CD4-positive, alpha-beta T cell treated with Interleukin-10 for 1 hour (primary cell): ENCODE results near the gene COX8A.
"Not testable (repeated sequence)": the region's sequence is repeated elsewhere in the genome, so short reads cannot be mapped to it uniquely, and the experiment has no call there.

ENCODE experiments used
- DNase-seq: peaks from one replicate; pipeline ENCODE4 v3.0.0-alpha.2; 2020

The COX8A gene, protein sequence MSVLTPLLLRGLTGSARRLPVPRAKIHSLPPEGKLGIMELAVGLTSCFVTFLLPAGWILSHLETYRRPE

DNA sequence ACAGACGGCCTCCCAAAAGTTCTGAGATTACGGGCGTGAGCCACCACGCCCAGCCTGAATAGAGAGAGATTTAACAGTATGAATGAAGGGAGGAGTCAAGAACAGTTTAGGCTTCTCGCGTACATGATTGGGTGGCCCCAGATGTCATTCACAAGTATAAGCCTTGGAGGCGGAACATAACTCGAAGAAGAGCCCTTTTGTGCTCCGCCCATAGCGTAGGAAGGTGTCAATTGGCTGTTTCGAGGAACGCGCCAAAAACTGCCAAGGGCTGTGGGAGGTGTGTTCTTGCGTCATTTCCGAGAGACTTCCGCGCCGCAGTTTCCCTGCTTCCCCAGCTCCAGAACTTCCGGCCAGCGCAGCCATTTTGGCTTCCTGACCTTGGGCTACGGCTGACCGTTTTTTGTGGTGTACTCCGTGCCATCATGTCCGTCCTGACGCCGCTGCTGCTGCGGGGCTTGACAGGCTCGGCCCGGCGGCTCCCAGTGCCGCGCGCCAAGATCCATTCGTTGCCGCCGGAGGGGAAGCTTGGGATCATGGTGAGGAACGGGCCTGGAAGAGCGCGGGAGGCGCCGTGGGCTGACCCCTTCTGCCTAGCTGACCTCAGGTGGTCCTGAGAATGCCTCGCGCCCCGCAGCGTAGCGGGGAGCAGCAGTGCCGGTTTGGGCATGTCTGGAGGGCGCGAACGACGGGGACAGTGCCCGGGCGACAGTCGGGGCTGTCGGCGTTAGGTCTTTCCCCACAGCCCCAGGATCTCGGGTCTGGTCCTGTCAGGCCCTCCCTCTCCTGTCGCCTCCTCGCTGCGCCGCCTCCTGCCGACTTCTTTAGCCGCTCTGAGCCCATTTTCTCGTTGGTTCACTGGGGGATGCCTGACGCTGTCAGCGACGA is at the start of gene COX8A:
TSS of gene COX8A (plus strand) at position 362 of the 885 bp plus-strand sequence. CDS start at position 423, 61 bp downstream.
- peak; percentile 99 for DNase-seq

DNA sequence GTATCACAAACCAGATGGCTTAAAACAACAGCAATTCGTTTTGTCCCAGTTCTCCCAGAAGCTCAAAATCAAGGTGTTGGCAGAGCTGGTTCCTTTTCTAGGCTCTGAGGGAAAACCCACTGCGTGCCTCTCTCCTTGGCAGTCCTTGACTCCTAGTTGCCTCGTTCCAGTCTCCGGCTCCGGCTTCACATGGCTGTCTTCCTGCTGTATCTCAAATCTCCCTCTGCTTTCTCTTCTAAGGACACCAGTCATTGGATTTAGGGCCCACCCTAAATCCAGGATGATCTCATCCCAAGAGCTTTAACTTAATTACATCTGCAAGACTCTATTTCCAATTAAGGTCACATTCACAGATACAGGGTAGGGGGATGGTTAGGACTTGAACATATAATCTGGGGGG is 44.8 kb upstream of the COX8A start:
- DNase-seq: no peak

DNA sequence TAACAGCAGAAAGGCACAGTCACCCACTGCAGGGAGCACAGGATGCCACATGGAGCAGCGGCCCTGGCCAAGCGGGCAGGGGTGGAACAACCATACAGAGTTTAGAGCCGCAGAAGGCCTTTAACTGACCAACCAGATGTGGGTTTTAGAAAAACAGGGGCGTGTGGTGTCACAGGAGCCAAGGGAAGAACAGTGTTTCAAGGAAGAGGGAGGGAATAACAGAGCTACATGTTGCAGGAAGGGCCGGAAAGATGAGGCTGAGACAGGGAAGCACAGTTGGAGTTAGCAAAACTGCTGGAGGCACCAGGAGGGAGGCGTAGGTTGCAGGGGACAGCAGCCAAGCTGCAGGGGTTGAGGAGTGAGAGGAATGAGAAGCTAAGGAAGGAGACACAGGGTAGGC is 43.4 kb upstream of the COX8A start:
- DNase-seq: no peak

DNA sequence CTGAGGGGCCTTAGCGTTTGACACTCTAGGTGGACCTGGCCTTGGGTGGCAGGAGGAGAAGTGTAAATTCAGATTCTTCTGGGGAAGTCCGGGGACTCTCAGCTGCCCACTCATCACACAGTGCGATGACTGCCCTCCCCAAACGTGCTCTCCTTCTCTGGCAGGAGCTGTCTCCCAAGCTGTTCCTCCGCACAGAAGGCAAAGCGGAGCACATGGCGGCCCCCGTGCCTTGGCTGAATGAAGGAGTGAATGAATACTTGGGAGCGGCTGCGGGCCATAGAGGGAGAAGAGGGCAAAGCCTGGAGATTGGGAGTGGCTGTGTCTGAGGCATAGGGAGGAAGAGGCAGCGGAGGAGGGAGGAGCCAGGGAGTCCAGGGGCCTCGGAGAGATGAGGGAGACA is 42.5 kb upstream of the COX8A start:
- no peak for DNase-seq

DNA sequence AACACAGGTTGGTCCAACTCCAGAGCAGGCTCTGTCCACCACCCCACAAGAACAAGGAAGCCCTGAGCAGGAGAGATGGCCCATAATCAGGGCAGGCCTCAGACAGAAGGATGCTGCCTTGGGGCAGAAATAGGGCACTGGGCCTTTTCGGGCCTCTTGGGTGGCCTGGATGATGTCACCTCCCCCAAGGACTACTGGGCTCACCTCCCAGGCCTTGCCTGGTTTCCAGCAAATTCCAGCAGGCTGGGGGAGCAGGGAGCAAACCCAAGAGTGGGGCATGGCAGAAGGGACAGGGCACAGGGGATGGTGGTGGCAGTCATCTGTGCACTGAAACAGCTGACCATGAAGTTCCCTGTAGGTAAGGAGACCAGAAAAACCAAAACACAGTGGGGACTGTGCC is 41.0 kb upstream of the COX8A start:
- DNase-seq: no peak

DNA sequence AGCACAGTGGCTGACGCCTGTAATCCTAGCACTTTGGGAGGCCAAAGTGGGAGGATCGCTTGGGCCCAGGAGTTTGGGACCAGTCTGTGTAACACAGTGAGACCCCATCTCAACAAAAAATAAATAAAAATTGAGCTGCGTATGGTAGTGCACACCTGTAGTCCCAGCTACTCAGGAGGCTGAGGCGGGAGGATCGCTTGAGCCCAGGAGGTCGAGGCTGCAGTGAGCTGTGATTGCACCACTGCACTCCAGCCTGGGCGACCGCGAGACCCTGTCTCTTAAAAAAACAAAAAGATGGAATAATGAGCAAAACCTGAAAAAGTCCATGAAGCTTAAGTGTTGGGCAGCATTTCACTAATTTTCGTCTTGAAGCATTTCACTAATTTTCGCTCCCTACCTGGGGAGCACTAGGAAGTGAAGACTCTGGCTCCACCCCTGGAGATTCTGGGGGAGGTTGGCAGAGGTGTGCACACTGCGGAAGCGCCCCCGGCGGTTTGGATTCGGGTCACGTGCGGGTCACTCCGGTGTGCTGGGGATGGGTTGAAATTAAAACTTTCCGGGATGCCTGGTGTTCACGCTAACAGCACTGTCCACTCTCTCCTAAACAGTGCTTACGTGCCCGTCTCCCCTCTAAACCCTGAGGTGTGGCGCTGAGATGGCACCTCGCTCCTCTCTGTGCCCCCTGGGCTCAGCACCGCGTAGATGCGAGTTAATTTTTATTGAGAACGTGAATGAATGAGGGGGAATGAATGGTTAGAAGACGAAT is 36.5 kb upstream of the COX8A start:
- peak; percentile 21 for DNase-seq

DNA sequence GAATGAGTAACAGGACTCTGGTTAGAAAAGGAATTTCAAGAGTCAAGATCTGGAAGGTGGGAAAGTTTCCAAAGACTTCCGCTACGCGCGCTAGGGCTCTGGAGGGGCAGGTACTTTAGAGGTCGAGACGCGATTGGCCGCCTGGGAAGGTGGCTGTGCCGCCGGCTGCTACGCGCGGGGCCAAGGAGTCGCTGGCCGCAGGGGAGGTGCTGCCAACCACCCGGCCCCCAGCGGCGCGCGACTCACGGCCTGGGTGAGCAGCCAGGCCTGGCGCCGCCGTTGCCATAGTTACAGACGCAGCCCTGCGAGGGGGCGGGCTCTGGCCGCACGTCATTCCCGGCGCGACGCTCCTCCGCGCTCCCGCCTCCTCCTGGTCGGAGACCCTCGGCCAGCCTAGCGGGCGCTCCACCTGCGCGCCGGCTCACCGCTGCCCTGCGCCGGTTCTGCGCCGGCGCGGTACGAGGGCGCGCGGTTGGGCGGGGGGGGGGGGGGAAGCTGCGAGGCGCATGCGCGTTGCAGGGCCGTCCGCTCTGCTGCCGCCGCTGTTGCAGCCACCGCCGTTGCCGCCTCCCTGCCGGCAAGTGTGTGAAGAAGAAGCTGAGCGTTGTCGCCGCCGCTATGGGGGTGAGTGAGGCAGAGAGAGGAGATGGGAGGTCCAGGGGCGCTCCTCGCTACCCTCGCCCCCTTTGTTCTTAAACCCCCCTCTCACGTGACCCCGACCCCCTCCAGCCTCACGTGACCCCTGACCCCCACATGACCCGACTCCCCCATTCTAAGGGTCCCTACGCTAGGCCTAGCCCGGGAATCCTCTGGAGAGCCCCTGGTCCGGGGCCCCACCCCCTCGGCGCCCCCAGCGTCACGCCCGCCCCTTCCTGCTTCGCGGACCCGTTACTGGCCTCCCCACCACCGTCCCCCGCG is 35.7 kb upstream of the COX8A start, which contains the start of gene NAA40:
TSS of gene NAA40 (plus strand) at position 524 of the 918 bp plus-strand sequence. CDS start at position 619, 95 bp downstream.
- DNase-seq: peak; percentile 94

DNA sequence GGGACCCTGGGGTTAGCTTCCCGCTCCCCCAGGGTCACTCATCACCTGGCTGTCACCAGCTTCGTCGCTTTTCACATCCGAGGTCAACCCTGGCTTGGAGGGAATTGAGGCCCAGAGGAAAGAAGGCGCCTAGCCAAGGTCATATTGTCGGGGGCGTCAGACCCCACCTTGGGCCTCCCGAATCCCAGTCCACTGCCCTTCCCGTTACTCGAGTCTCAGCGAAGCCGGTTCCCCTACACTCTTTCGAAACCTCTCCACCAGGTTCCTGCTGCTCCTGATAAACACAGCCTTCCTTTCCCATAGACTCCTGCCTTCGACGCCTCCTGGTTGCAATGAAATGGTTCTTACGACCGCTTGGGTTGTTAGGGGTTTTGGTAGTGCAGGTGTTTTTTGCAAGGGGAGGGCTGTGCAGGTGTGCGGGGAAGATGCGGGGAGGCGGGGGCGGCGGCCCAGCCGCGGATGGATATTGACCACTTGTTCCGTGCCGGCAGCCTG is 35.0 kb upstream of the COX8A start:
- no peak for DNase-seq

DNA sequence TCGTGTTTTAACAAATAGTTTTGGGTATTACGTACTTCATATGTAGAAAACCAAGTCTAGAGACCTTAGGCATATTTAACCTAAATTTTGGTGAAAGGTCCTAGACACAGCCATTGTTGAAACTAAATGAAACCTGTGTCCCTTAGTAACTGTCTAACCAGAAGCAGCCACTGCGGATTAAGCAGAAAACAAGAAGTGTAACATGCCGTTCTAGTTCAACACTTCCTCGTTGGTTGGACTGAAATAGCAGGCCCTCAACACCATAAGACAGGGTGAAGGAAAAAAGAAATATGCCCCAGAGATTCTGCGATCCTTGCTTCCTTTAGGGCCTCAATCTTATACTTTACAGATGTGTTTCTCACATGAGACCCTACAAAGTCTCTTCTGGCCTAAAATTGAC is 33.6 kb upstream of the COX8A start:
- DNase-seq: no peak

DNA sequence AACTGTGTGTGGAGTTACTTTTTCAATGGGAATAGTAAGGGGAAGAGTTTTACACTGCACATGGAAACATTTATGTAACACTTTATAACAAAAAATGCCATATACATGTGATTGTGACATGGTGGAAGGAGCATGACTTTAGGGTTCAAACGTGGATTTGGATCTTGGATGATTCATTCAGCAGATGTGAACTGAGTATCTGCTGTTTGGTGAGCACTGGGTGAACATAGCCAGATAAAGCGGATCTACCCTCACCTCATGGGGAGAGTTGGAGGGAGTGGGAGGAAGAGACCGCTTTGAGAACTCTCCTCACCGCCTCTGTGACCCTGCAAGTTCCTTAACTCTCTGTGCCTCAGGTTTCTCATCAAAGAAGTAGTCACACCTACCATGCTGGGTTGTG is 32.5 kb upstream of the COX8A start:
- DNase-seq: no peak

DNA sequence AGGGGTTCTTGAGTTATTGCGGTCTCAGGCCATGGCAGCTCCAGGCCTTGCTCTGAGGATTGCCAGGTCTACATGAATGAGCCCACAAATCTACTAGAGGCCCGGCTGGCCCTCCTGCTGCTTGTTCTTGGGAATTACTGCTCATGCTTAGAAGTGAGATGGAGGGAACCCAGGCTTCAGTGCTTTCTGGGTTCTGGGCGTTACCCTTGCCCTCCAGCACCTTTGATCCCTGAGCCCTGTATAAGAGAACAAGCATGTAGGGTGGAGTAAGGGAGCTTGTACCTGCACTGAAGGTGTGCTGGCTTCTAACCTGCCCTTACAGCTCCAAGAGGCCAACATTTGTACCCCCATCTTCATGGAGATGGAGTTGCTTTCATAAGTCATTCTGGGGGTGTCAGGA is 31.6 kb upstream of the COX8A start:
- DNase-seq: no peak

DNA sequence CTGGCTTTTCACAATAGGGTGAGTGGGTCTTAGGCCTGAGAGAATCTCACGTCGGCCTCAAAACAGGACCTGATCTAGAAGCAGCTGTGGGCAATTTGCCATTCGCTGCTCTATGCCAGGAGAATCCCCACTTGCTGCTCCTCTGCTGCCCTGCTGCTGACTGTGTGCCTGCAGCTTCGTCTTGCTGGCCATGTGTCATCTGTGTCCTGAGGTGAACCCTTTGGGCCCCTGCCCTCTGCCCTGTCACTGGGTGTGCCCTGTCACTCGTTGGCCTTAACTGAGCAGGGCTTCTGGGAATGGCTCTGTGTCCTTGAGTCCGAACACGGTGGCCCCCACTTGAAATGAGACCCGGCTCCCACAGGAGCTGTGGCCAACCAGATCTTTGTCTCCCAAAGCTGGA is 29.4 kb upstream of the COX8A start:
- DNase-seq: no peak

DNA sequence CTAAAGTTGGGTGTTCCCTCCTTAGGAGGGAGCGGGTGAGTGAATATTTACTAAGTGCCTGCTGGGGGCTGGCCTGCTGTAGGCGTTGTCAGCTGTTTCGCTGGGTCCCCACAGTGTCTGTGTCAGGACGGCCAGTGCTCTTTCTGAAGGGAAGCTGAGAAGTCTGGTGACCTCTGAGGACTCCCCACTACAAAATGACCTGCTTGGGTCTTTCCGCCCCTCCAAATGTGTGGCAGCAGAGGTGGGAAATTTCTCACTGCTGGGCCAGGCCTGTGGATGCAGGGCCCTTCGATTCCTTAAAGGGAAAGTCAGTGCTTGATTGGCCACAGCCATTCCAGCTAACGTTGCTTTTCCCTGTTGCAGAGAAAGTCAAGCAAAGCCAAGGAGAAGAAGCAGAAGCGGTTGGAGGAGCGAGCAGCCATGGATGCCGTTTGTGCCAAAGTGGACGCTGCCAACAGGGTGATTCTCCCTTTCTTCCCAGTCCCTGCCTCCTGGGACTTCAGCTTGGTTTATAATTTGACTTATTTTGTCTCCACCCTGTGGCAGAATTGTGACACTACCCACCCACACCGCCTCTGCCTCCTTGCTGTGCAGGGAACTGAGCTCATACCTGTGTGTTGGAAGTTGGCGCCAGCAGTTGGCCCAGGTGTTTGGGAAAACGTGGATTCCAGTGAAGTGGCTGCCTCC is 28.8 kb upstream of the COX8A start:
- peak; percentile 65 for DNase-seq

DNA sequence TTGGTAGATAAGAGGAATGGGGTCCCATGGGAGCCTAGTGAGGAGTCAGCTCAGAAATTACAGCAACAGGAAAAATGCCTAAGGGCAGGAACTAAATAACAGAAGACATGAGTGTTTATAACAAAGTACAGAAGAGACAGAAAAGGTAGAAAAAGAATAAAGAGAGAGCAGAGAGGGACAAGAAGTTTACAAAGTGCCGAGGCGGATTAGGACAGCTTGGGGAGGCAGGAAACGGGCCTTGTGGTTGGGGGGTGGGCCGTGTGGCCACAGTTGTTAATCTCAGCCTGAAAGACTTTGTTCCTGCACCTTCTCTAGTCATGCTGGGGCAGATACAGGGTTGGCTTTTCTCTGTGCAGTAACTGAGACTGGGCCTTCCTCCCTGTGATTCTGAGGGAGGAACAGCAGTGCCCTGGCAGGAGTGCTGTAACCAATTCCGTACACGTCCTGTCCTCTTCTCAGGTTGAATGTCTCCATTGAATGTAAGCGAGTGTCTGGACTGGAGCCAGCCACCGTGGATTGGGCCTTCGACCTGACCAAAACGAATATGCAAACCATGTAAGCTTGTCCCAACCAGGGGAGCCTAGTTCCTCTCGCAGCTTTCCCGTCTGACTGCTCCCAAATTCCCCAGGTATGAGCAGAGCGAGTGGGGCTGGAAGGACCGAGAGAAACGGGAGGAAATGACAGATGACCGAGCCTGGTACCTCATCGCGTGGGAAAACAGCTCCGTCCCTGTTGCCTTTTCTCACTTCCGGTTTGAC is 22.5 kb upstream of the COX8A start:
- peak; percentile 46 for DNase-seq

DNA sequence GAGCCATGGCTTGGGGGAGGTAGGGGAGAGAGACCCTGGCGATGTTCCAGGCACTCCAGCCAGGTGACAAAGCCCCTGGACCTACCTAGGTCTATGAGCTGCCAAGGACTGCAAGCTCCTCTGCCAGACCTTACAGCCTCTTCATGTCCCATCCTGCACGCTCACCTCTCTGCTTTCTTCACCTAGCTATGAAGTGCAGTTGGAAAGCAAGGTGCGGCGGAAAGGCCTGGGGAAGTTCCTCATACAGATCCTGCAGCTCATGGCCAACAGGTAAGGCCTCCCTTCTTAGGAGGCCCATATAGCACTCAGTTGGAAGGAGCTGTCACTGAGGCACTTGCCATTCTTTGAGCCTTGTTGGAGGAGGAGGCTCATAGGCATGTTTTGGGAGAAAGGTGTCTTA is 21.9 kb upstream of the COX8A start:
- no peak for DNase-seq

DNA sequence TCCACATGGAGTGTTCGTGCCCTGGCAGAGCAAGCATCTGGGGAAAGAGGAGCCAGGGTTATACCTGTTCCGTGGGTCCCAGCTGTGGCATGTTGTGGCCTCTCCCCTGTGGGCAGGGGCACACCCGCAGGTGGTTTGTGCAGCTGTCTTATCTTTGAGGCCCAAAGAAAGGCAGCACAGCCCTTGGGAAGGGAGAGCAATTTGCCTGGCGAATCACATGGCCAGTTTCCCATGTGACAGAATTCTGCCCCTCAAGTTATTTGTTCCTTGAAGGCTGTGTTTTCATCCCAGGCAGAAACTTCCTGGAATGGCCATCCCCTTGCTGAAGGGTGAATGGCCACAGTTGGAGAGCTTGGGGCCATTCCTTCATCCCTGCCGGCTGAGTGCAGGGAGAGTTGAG is 16.4 kb upstream of the COX8A start:
- no peak for DNase-seq

DNA sequence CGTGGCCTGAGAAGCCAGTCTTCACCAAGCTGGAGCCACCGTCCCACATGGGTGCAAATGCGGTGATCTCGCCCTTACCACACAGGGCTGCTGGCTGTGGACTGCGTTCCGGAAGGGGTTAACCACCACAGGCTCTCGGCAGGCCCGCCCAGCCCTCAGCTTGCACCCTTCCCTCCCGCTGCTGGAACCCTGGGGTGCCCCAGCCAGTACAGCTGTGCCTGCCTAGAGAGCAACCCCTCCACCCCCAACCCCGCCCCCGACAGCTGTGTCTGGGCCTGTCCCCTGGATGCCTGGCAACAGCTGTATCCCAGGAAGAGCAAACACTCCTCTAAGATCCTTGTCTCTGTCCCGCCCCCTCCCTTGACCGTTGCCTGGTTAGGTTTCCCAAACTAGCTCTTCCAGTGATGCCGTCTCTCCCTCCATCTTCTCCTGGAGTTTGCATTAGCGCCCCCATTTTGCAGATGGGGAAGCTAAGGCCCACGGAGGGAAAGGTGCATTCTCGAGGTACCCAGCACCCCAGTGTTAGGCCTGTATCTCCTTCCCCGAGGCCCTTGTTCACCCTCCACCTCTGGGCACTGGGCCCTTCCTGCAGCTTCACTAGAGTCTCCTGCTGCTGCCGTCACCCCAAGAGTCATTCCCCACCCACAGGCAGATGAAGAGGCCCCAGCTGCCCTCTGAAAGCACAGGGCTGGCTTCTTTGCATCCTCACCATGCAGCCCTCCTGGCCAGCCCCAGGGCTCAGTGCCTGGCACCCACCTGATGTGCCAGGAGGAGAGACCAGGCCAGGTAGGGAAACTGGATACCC is 12.6 kb upstream of the COX8A start:
- DNase-seq: peak; percentile 52

DNA sequence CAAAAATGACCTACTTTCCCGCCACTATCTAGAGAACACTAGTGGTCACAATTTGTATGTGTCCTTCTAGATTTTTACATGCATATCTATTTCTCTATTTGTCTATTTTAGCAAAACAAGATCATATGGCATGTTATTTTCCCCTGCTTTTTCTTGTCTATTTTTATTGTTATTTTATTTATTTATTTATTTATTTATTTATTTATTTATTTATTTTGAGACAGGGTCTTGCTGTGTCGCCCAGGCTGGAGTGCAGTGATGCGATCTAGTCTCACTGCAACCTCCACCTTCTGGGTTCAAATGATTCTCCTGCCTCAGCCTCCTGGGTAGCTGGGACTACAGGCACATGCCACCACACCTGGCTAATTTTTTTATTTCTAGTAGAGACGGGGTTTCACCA is 10.5 kb upstream of the COX8A start:
- not testable (repeated sequence) for DNase-seq

DNA sequence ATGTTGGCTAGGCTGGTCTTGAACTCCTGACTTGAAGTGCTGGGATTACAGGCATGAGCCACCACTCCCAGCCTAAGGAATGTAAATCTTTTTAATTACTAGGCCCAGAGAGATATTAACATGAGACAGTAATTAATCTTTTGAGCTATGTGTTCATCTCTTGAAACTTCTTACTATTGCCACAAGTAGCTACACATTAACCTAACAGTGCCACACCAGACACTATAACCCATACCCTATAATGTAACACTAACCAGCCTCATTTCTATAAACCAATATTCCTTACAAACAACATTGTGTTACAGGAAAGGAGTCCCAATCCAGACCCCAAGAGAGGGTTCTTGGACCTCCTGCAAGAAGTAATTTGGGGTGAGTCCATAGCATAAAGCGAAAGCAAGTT is 8.0 kb upstream of the COX8A start:
- DNase-seq: no peak

DNA sequence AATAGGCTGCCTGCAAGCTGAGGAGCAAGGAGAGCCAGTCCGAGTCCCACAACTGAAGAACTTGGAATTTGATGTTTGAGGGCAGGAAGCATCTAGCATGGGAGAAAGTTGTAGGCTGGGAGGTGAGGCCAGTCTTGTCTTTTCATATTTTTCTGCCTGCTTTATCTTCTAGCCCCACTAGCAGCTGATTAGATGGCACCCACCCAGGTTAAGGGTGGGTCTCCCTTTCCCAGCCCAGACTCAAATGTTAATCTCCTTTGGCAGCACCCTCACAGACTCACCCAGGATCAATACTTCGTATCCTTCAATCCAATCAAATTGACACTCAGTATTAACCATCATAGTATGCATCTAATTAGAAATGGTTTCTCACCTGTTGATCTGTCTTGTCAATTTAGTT is 5.0 kb upstream of the COX8A start:
- no peak for DNase-seq
